Right kidney (tissue), 1 donor: Measurements from ENCODE around the gene MINDY2.
"Not testable (repeated sequence)": the region's sequence is repeated elsewhere in the genome, so short reads cannot be mapped to it uniquely, and the experiment has no call there.

Source experiments
- DNase-seq: peaks from one replicate; pipeline ENCODE4 v3.0.0-alpha.2; 2016

The MINDY2 gene

GRCh38 chr15:58880320-58880719 lies 109.2 kb downstream of the MINDY2 start:
- DNase-seq: no peak

GRCh38 chr15:58882243-58882642 lies 111.1 kb downstream of the MINDY2 start:
- DNase-seq: no peak

- not testable (repeated sequence) for DNase-seq
Observed at GRCh38 chr15:58883926-58884325, 112.8 kb downstream of the MINDY2 start.

- DNase-seq: no peak
Observed at GRCh38 chr15:58886921-58887320, 115.8 kb downstream of the MINDY2 start.

- no peak for DNase-seq
Observed at GRCh38 chr15:58889363-58889762, 118.3 kb downstream of the MINDY2 start.

- DNase-seq: no peak
Observed at GRCh38 chr15:58898150-58898680, 127.1 kb downstream of the MINDY2 start.

- no peak for DNase-seq
Observed at GRCh38 chr15:58900631-58901030, 129.5 kb downstream of the MINDY2 start.

- DNase-seq: no peak
Observed at GRCh38 chr15:58908550-58909309, 137.6 kb downstream of the MINDY2 start.

- no peak for DNase-seq
Observed at GRCh38 chr15:58909616-58910015, 138.5 kb downstream of the MINDY2 start.

- DNase-seq: no peak
Observed at GRCh38 chr15:58910456-58910855, 139.4 kb downstream of the MINDY2 start.
